Heart left ventricle (tissue), 16 donors: ENCODE results near the gene OSBPL10. TPM values are rescaled to one million over a fixed set of nuclear protein-coding genes. Genes with fewer than 3 reads are reported as not detected.
A peak's percentile ranks its signal among the peaks of the same experiment; 100 is the strongest.

ENCODE experiments used
- ATAC-seq, 4 donors: fragments of 200-7000 bp; cut with Tn5 transposase; one replicate each; pipeline ENCODE4 v1.9.1; 2020 to 2022; ENCODE audit warnings: moderate library complexity in 4 of 4, mild to moderate bottlenecking in 3 of 4, moderate number of reproducible peaks in 1 of 4
- DNase-seq, 5 donors: peaks; one replicate each; pipeline ENCODE4 v3.0.0-alpha.2; 2020
- H3K27ac ChIP-seq, 12 donors: fragments of 200-600 bp; sonication (generic) in 4 of 12; one replicate each; pipeline versions ENCODE4 v1.5.0 to v1.8.0; 2016 to 2022; ENCODE audit warnings: mild to moderate bottlenecking in 2 of 12
- H3K27me3 ChIP-seq, 9 donors: fragments of 200-600 bp; sonication (generic) in 2 of 9; one replicate each; pipeline versions ENCODE4 v1.5.1 to v1.8.0; 2016 to 2022; ENCODE audit warnings: mild to moderate bottlenecking in 3 of 9
- H3K36me3 ChIP-seq, 9 donors: fragments of 200-600 bp; sonication (generic) in 2 of 9; one replicate each; pipeline versions ENCODE4 v1.5.0 to v1.8.0; 2018 to 2022; ENCODE audit warnings: mild to moderate bottlenecking in 2 of 9
- H3K4me1 ChIP-seq, 12 donors: fragments of 200-600 bp; sonication (generic) in 4 of 12; one replicate each; pipeline versions ENCODE4 v1.5.0 to v1.8.0; 2016 to 2022; ENCODE audit warnings: mild to moderate bottlenecking in 3 of 12
- H3K4me3 ChIP-seq, 12 donors: fragments of 200-600 bp; sonication (generic) in 4 of 12; one replicate each; pipeline versions ENCODE4 v1.5.0 to v1.8.0; 2017 to 2022; ENCODE audit warnings: mild to moderate bottlenecking in 9 of 12, moderate library complexity in 4 of 12
- H3K9me3 ChIP-seq, 12 donors: fragments of 200-600 bp; sonication (generic) in 4 of 12; one replicate each; pipeline versions ENCODE4 v1.5.0 to v1.8.0; 2016 to 2022; ENCODE audit warnings: mild to moderate bottlenecking in 1 of 12
- CTCF ChIP-seq, 12 donors: fragments of 200-600 bp; sonication (generic) in 4 of 12; IDR thresholded peaks; one replicate each; pipeline versions ENCODE4 v1.5.0 to v1.8.0; 2018 to 2022; ENCODE audit warnings: antibody characterized with exemption in 12 of 12, mild to moderate bottlenecking in 5 of 12
- POLR2A ChIP-seq, 2 donors: fragments of 450-650 bp; IDR thresholded peaks; one replicate each; pipeline ENCODE4 v1.6.1; 2017; ENCODE audit warnings: antibody characterized with exemption in 2 of 2, mild to moderate bottlenecking in 2 of 2, moderate library complexity in 2 of 2
- WGBS, 4 donors: extraction: QIAGEN DNeasy Blood & Tissue Kit in 2 of 4; methylation state at CpG; one replicate each; pipeline versions ENCODE4 v1.1.5 to v1.1.7; 2013 to 2018; 5-methylcytosine and 5-hydroxymethylcytosine counted together
- intact Hi-C, 10 donors: fragments of 100-400 bp; cut with DNase I; formaldehyde crosslinking; loops; one replicate each; pipeline versions ENCODE4 v1.11.1 to v1.14.2; 2022
- polyA plus RNA-seq, 2 donors: library from polyadenylated mRNA; stranded (reverse); fragments of 200-250 nt; gene quantifications; one replicate each; pipeline ENCODE4 v1.2.3, GENCODE V29; 2013
- total RNA-seq, 9 donors: library from RNA; depleted of rRNA in 2 of 9; stranded (reverse); fragments of >200 nt in 2 of 9; fragmentation: NEBNext Ultra II Directional in 3 of 9; extraction: Animal tissue kit (Norgen Biotek cat#: 25700) in 3 of 9; gene quantifications; one replicate each; pipeline versions ENCODE4 v1.1.0 to v1.2.4, GENCODE V29; 2016 to 2023
- donor health status: ischemic (EF 13 %, LVEDD 7.1; RV severe dilation, severe dysfunction).
- donor health status: healthy with polysubstance abuse.
- donor health status: DM: no; HTN: yes; CAD: no.
- donor health status: DM: no; HTN: no; CAD: no.
- donor health status: ischemic (EF 25% LVEDD 6.9; RV normal size, moderate dysfunction).
- donor health status: ischemic (EF 25% LVEDD 5.7; RV mildly dilated, moderate dysfunction).
- donor health status: healthy.
- donor health status: DM: yes; HTN: yes; CAD: no.
- donor health status: ischemic (EF 35%, LVEDD 5.7; RV mildly dilated, moderate dysfunction).
- donor health status: nonischemic (EF 11% LVEDD 7.7; RV severe dilation, severe dysfunction).
- donor health status: DM: yes; HTN: yes; CAD: no.
- donor health status: PGD.
- donor health status: ischemic (EF 29% LVEDD 5.4; RV normal size, mild dysfunction).
- donor health status: nonischemic (EF 23%, LVEDD 6.1; RV moderate dilation, normal function).

OSBPL10 gene
- total and polyA plus RNA-seq, 11 donors = 1.3 to 12.7 (median 3.9) TPM

GRCh38 chr3:31979001-31979697 lies 1.9 kb downstream of the OSBPL10 start:
- 72 to 78% (median 76%) methylated on average over 5 of the region's 5 CpGs for WGBS, 4 donors
- H3K9me3 ChIP-seq = no peaks in the 10 kb centered on the region
- intact Hi-C loops = no loop called here
- no peaks in the 10 kb centered on the region for H3K36me3 ChIP-seq
- peaks cover 0 to 16% (median 0%) of the 10 kb centered on the region in 9 donors for H3K27me3 ChIP-seq
- peaks cover 0 to 28% (median 13%) of the 10 kb centered on the region in 12 donors for H3K4me1 ChIP-seq
- DNase-seq (no peak), ATAC-seq (no peak)
- peak overlapping the region in 2 of 12 donors; percentile 76 to 82 for H3K4me3 ChIP-seq
- H3K27ac ChIP-seq = no peak overlapping the region
- TF ChIP-seq POLR2A (IDR thresholded peaks at IDR 0.05) (no peak), CTCF (IDR thresholded peaks at IDR 0.05) (no peak)

GRCh38 chr3:31978553-31978952 lies 2.5 kb downstream of the OSBPL10 start:
- no peak for ATAC-seq
- Histone ChIP-seq H3K4me1 (peaks cover 0 to 28% (median 14%) of the 10 kb centered on the region in 12 donors), H3K9me3 (no peaks in the 10 kb centered on the region), H3K4me3 (no peak overlapping the region), H3K27me3 (peaks cover 0 to 16% (median 0%) of the 10 kb centered on the region in 9 donors), H3K36me3 (no peaks in the 10 kb centered on the region), H3K27ac (no peak overlapping the region)
- TF ChIP-seq CTCF (IDR thresholded peaks at IDR 0.05) = no peak
- TF ChIP-seq POLR2A (IDR thresholded peaks at IDR 0.05) = no peak
- no peak for DNase-seq
- WGBS, 4 donors = 93 to 98% (median 96%) methylated on average over 4 of the region's 4 CpGs
- intact Hi-C loops = no loop called here

GRCh38 chr3:31977736-31978135 lies 3.3 kb downstream of the OSBPL10 start:
- Histone ChIP-seq H3K4me1 (peaks cover 0 to 28% (median 17%) of the 10 kb centered on the region in 12 donors), H3K9me3 (no peaks in the 10 kb centered on the region), H3K4me3 (no peak overlapping the region), H3K27ac (no peak overlapping the region), H3K27me3 (peaks cover 0 to 16% (median 0%) of the 10 kb centered on the region in 9 donors), H3K36me3 (no peaks in the 10 kb centered on the region)
- no peak for TF ChIP-seq POLR2A (IDR thresholded peaks at IDR 0.05)
- TF ChIP-seq CTCF (IDR thresholded peaks at IDR 0.05) = no peak
- no peak for ATAC-seq
- intact Hi-C loops = no loop called here
- 81 to 91% (median 88%) methylated on average over 2 of the region's 2 CpGs for WGBS, 4 donors
- no peak for DNase-seq

GRCh38 chr3:31976302-31976701 lies 4.8 kb downstream of the OSBPL10 start:
- H3K4me3 ChIP-seq = no peak overlapping the region
- no peak for TF ChIP-seq POLR2A (IDR thresholded peaks at IDR 0.05)
- TF ChIP-seq CTCF (IDR thresholded peaks at IDR 0.05) = no peak
- H3K27ac ChIP-seq = no peak overlapping the region
- no peaks in the 10 kb centered on the region for H3K9me3 ChIP-seq
- DNase-seq (no peak), ATAC-seq (no peak)
- intact Hi-C loops = no loop called here
- 75 to 89% (median 78%) methylated on average over 2 of the region's 2 CpGs for WGBS, 4 donors
- H3K4me1 ChIP-seq = peaks cover 0 to 21% (median 15%) of the 10 kb centered on the region in 12 donors
- peaks cover 0 to 9% (median 0%) of the 10 kb centered on the region in 9 donors for H3K27me3 ChIP-seq
- no peaks in the 10 kb centered on the region for H3K36me3 ChIP-seq
